Stomach (tissue), 4 donors: ENCODE data around the gene MEIOSIN.

ENCODE experiments used
- CTCF ChIP-seq, 7 experiments: fragments of 450-650 bp in 4 of 7; fragments of 200-600 bp in 3 of 7; sonication (generic) in 3 of 7; IDR thresholded peaks; one replicate each; pipeline ENCODE4 v1.5.1; 2016 to 2019; ENCODE audit warnings: antibody characterized with exemption in 7 of 7, control low read depth in 2 of 7, mild to moderate bottlenecking in 1 of 7
- POLR2A ChIP-seq, 4 donors: fragments of 450-650 bp; IDR thresholded peaks; one replicate each; pipeline ENCODE4 v1.6.1; 2016; ENCODE audit warnings: antibody characterized with exemption in 4 of 4, control low read depth in 2 of 4, mild to moderate bottlenecking in 1 of 4, moderate library complexity in 1 of 4

DNA sequence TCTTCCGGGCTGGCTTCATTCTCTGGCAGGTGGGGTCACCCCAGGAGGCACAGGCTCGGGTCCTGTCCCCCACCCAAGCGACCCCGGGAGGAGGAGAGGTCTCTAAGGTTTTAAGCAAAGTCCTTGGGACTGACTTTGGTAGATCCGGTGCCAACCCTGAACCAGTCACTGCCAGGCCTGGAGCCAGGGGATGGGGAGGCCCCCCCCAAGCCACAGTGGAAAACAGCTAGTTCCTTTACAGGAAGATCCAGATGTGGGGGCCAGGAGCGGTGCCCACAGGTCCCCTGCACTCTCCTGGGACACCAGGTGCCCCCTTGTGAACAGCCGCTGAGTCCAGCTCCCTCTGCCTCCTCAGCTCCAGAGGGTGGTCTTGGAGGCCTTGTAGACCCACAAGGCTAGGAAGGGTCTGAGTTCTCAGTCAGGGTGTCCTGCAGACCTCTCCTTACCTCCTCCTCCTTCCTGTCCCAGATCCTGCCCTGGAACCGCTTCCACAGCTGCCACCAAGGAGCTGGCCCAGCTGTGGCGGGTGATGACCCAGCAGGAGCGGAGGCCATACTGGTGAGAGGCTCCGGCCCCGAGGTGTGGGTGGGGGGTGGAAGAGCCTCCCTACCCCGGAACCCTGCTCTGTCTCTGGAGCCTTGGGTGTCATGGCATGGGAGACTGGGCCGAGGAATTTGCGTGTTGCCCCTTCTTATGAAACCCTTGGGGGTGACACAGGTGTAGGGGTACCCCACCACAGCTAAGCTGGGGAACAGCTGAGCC, 29.8 kb downstream of the MEIOSIN start:
- TF ChIP-seq CTCF (IDR thresholded peaks at IDR 0.05), result no peak
- TF ChIP-seq POLR2A (IDR thresholded peaks at IDR 0.05), result no peak
